ENCODE results near the gene STH. TPM values are rescaled to one million over a fixed set of nuclear protein-coding genes. Genes with fewer than 3 reads are reported as not detected.

The STH gene
- total and polyA plus RNA-seq, 2 experiments from 2014 or later, result not detected

DNA sequence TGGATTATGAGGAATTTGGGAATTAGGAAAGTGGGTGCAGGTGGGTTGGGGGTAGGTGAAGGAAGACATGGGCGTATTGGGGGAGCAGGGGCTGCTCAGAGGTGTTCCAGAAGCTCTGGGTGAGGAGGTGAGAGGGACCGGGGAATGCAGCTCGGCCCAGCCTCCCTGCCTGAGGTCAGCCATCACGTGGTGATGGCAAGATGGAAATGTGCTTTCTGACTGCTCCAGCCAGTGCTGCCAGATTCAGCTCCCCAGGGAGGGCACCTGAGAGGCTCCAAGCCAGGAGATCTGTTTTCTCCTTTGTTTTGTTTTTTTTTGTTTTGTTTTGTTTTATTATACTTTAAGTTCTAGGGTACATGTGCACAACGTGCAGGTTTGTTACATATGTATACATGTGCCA lies 35.2 kb upstream of the STH start:
- H3K9me3 ChIP-seq (ENCODE audit: low read depth), result no peaks in the 10 kb centered on the region
- no peak overlapping the region for H2AFZ ChIP-seq
- H3K4me3 ChIP-seq, result no peak overlapping the region
- no peak for DNase-seq (ENCODE audit: low spot score)
- no peak overlapping the region for H3K4me2 ChIP-seq
- no peaks in the 10 kb centered on the region for H3K36me3 ChIP-seq (replicated peaks; ENCODE audit: insufficient read depth, low read depth)
- H3K79me2 ChIP-seq, result no peaks in the 10 kb centered on the region
- peaks cover 14% of the 10 kb centered on the region for H3K27me3 ChIP-seq
- H3K9me2 ChIP-seq (replicated peaks; ENCODE audit: insufficient read depth), result no peaks in the 10 kb centered on the region
- TF ChIP-seq, protein P1, sequence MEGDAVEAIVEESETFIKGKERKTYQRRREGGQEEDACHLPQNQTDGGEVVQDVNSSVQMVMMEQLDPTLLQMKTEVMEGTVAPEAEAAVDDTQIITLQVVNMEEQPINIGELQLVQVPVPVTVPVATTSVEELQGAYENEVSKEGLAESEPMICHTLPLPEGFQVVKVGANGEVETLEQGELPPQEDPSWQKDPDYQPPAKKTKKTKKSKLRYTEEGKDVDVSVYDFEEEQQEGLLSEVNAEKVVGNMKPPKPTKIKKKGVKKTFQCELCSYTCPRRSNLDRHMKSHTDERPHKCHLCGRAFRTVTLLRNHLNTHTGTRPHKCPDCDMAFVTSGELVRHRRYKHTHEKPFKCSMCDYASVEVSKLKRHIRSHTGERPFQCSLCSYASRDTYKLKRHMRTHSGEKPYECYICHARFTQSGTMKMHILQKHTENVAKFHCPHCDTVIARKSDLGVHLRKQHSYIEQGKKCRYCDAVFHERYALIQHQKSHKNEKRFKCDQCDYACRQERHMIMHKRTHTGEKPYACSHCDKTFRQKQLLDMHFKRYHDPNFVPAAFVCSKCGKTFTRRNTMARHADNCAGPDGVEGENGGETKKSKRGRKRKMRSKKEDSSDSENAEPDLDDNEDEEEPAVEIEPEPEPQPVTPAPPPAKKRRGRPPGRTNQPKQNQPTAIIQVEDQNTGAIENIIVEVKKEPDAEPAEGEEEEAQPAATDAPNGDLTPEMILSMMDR (IDR thresholded peaks at IDR 0.05; ENCODE audit: poor library complexity), result no peak
- TF ChIP-seq EZH2phosphoT487 (IDR thresholded peaks at IDR 0.05; ENCODE audit: low read depth, severe bottlenecking, unreplicated experiment) (no peak), EZH2 (IDR thresholded peaks at IDR 0.05; ENCODE audit: borderline replicate concordance) (no peak)
- H3K4me1 ChIP-seq (ENCODE audit: insufficient read depth), result no peaks in the 10 kb centered on the region
- no peak overlapping the region for H3K27ac ChIP-seq
- WGBS (ENCODE audit: low lambda C conversion rate, missing lambda C conversion rate), result 79% methylated on average over 5 of the region's 5 CpGs
- H4K20me1 ChIP-seq (ENCODE audit: insufficient read depth, poor library complexity, severe bottlenecking), result no peaks in the 10 kb centered on the region

DNA sequence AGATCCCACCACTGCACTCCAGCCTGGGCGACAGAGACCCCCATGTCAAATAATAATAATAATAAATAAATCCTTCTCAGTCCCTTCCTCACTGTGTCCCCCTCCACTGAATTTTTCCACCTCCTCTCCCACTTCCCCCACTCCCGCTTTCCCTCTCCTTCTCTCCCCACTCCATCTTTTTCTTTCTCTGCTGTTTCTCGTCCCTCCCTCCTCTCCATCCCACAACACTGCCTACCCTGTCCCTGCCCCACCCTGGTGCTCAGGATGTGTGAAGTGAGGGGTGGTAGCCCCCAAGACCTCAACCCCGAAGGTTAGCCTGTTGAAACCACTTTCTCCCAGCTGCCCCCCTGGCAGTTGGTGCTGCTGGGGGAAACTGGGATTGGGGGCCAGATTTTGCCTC lies 34.4 kb upstream of the STH start:
- Histone ChIP-seq H3K79me2 (no peaks in the 10 kb centered on the region), H3K4me2 (no peak overlapping the region), H3K27ac (no peak overlapping the region), H3K27me3 (peaks cover 14% of the 10 kb centered on the region), H4K20me1 (ENCODE audit: insufficient read depth, poor library complexity, severe bottlenecking) (no peaks in the 10 kb centered on the region), H3K4me1 (ENCODE audit: insufficient read depth) (no peaks in the 10 kb centered on the region), H2AFZ (no peak overlapping the region), H3K4me3 (no peak overlapping the region), H3K9me2 (replicated peaks; ENCODE audit: insufficient read depth) (no peaks in the 10 kb centered on the region), H3K36me3 (replicated peaks; ENCODE audit: insufficient read depth, low read depth) (no peaks in the 10 kb centered on the region), H3K9me3 (ENCODE audit: low read depth) (no peaks in the 10 kb centered on the region)
- DNase-seq (ENCODE audit: low spot score), result no peak
- TF ChIP-seq EZH2 (IDR thresholded peaks at IDR 0.05; ENCODE audit: borderline replicate concordance), result no peak
- TF ChIP-seq, protein P1 (IDR thresholded peaks at IDR 0.05; ENCODE audit: poor library complexity), result no peak
- TF ChIP-seq EZH2phosphoT487 (IDR thresholded peaks at IDR 0.05; ENCODE audit: low read depth, severe bottlenecking, unreplicated experiment), result no peak
- 92% methylated on average over 4 of the region's 4 CpGs for WGBS (ENCODE audit: low lambda C conversion rate, missing lambda C conversion rate)

DNA sequence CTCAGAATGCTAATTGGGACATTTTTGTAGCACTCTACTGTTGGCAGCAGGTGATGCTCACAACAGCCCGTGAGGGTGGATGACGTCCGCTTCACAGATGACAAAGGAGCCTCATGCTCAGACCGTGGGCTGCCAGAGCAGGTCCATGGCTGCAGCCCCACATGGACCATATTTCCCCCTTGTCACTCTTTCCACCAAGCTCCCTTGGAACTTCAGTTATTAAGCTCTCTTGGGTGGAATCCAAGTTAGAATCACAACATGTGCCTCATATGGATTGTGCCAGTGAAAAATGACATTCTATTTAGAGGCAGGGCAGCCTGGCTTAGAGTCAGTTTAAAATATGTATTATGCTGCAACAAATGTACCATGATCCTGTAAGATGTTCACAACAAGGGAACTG lies 33.2 kb upstream of the STH start:
- Histone ChIP-seq H2AFZ (no peak overlapping the region), H3K4me1 (ENCODE audit: insufficient read depth) (no peaks in the 10 kb centered on the region), H3K79me2 (no peaks in the 10 kb centered on the region), H3K9me3 (ENCODE audit: low read depth) (no peaks in the 10 kb centered on the region), H3K27ac (no peak overlapping the region), H3K36me3 (replicated peaks; ENCODE audit: insufficient read depth, low read depth) (no peaks in the 10 kb centered on the region), H4K20me1 (ENCODE audit: insufficient read depth, poor library complexity, severe bottlenecking) (no peaks in the 10 kb centered on the region), H3K9me2 (replicated peaks; ENCODE audit: insufficient read depth) (no peaks in the 10 kb centered on the region), H3K27me3 (peaks cover 14% of the 10 kb centered on the region), H3K4me2 (no peak overlapping the region), H3K4me3 (no peak overlapping the region)
- 92% methylated on average over 4 of the region's 4 CpGs for WGBS (ENCODE audit: low lambda C conversion rate, missing lambda C conversion rate)
- TF ChIP-seq EZH2phosphoT487 (IDR thresholded peaks at IDR 0.05; ENCODE audit: low read depth, severe bottlenecking, unreplicated experiment) (no peak), EZH2 (IDR thresholded peaks at IDR 0.05; ENCODE audit: borderline replicate concordance) (no peak)
- TF ChIP-seq, protein P1 (IDR thresholded peaks at IDR 0.05; ENCODE audit: poor library complexity), result no peak
- DNase-seq (ENCODE audit: low spot score), result no peak

Data from hepatocyte (in vitro differentiated cells).